GM06990 (cell line): ENCODE data around the gene R3HDM4.

Source experiments
- DNase-seq: peaks from one replicate; pipeline ENCODE4 v3.0.0-alpha.2; 2011; ENCODE audit not compliant: insufficient read length; ENCODE audit errors: extremely low read depth
- H3K27me3 ChIP-seq: replicated peaks from 2 replicates; pipeline ENCODE4 v1.6.0; 2011; ENCODE audit warnings: low read length; ENCODE audit not compliant: control insufficient read depth, insufficient read depth
- H3K36me3 ChIP-seq: 2 replicates; pipeline ENCODE4 v1.5.1; 2011; ENCODE audit warnings: low read length; ENCODE audit not compliant: control insufficient read depth, insufficient read depth
- H3K4me3 ChIP-seq: replicated peaks from 2 replicates; pipeline ENCODE4 v1.5.1; 2011; ENCODE audit warnings: low read depth, mild to moderate bottlenecking, control low read depth, low read length
- TF ChIP-seq, protein P1 (sequence below): IDR thresholded peaks from 2 replicates; pipeline ENCODE4 v1.5.1; 2011; ENCODE audit warnings: low read length, control low read depth, mild to moderate bottlenecking, inconsistent platforms; ENCODE audit not compliant: insufficient read depth, poor library complexity, severe bottlenecking

The R3HDM4 gene

DNA sequence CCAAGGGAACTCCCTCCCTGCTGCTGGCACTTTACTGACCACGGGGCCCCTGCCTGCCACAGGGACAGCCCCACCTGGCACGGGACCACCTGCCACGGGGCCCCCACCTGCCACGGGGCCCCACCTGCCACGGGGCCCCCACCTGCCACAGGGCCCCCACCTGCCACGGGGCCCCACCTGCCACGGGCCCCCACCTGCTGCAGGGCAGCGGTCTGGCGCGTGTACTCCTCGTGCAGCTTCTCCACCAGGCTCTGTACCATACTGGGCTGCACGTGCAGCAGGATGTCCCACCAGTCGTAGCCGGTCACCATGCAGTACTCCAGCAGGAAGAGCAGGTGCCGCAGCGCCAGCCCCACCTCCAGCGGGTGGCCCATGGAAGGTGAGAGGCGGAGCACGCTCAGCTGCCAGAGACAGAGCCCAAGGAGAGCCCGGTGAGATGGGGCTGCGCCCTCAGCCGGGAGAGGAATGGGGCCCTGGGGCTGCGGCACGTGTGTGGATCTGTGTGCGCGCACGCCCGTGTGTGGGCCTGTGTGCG is 36.2 kb downstream of the R3HDM4 start:
- Histone ChIP-seq H3K36me3 (peaks cover 11% of the 10 kb centered on the region), H3K27me3 (no peaks in the 10 kb centered on the region), H3K4me3 (no peak overlapping the region)
- DNase-seq = no peak
- TF ChIP-seq, protein P1, sequence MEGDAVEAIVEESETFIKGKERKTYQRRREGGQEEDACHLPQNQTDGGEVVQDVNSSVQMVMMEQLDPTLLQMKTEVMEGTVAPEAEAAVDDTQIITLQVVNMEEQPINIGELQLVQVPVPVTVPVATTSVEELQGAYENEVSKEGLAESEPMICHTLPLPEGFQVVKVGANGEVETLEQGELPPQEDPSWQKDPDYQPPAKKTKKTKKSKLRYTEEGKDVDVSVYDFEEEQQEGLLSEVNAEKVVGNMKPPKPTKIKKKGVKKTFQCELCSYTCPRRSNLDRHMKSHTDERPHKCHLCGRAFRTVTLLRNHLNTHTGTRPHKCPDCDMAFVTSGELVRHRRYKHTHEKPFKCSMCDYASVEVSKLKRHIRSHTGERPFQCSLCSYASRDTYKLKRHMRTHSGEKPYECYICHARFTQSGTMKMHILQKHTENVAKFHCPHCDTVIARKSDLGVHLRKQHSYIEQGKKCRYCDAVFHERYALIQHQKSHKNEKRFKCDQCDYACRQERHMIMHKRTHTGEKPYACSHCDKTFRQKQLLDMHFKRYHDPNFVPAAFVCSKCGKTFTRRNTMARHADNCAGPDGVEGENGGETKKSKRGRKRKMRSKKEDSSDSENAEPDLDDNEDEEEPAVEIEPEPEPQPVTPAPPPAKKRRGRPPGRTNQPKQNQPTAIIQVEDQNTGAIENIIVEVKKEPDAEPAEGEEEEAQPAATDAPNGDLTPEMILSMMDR = no peak

DNA sequence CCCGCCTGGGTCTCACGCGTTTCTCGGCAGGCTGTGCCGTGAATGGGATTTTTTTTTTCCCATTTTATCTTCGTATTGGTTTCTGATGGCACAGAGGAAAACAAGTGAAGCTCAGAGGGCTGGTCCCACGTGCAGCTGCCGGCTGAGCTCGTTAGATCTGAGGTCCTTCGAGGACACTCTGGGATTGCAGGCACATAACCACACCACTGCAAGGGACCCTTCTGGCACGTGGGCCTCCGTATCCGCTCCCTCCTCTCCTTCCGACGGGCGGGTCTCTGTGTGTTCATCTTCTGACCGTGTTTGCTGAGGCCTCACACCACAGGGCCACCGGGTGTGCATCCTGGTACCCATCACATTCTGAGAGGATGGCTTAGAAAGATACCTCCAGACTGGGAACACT is 36.9 kb downstream of the R3HDM4 start:
- no peak overlapping the region for H3K4me3 ChIP-seq
- DNase-seq = no peak
- H3K36me3 ChIP-seq = peaks cover 8% of the 10 kb centered on the region
- H3K27me3 ChIP-seq = no peaks in the 10 kb centered on the region
- TF ChIP-seq, protein P1 = no peak

DNA sequence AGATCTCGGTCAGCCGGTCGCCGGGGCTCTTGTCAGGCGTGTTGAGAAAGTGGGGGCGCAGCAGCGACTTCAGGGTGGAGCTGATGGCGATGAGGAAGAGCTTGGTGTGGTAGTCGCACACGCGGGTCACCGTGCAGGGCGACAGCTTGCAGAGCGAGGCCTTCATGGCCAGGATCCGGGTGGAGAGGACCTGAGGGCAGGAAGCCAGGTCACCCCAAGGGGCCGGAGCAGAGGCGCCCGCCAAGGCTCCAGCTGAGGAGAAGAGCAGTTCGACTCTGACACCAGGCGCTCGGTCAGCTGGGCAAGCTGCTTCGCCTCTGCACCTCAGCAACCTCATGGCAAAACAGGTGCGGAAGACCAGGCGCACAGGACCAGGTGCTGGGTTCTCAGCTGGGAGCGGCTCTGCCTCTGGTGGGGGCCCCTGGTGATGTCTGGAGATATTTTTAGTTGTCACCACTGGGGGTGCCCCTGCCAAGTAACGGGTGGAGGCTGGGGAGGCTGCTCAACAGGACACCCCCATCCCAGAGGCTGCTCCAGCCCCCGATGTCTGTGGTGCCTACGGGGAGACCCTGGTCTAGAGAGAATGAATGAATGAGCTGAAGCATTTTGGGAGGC is 37.6 kb downstream of the R3HDM4 start:
- DNase-seq = no peak
- Histone ChIP-seq H3K4me3 (no peak overlapping the region), H3K36me3 (peaks cover 11% of the 10 kb centered on the region), H3K27me3 (no peaks in the 10 kb centered on the region)
- TF ChIP-seq, protein P1 = no peak

DNA sequence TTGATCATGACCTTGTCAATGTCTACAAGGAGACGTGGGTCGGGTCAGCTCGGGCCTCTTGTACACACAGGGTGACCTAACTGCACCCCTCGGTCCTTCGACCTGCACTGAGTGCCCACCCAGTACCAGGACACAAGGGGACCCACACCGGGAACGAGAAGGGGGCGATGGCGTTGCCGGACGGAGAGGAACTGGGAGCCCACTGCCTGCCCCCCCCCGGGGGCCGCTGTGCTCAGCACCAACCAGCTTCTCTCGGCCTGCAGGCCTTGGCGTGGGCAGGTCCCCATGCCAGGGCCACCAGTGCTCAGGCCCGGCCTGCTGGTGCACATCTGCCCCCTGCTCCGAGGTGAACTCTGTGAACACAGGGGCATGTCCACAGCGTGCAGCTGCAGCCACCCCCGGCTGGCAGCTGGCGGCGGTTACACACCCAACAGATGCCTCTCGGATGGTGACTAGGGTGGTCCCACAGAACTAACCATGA is 39.4 kb downstream of the R3HDM4 start:
- DNase-seq = no peak
- Histone ChIP-seq H3K4me3 (no peak overlapping the region), H3K36me3 (peaks cover 12% of the 10 kb centered on the region), H3K27me3 (no peaks in the 10 kb centered on the region)
- TF ChIP-seq, protein P1 = no peak

DNA sequence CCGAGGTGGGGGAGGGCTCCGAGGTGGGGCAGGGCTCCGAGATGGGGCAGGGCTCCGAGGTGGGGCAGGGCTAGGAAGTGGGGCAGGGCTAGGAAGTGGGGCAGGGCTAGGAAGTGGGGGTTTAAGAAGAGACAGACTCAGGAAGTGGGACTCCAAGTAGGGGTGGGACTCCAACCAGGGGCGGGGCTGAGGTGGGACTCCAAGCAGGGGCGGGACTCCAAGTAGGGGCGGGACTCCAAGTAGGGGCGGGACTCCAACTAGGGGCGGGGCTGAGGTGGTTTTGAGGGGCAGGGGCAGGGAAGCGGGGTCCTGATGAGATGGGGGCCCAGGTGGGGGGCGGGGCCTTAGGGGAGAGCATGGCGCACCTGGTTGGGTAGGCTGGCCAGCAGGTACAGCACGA is 39.9 kb downstream of the R3HDM4 start:
- no peaks in the 10 kb centered on the region for H3K27me3 ChIP-seq
- TF ChIP-seq, protein P1 = no peak
- H3K36me3 ChIP-seq = peaks cover 14% of the 10 kb centered on the region
- H3K4me3 ChIP-seq = no peak overlapping the region; the same call in 1 of the 2 replicates
- DNase-seq = peak; percentile 72
